ENCODE measurements around the gene CHD9.

The CHD9 gene

DNA sequence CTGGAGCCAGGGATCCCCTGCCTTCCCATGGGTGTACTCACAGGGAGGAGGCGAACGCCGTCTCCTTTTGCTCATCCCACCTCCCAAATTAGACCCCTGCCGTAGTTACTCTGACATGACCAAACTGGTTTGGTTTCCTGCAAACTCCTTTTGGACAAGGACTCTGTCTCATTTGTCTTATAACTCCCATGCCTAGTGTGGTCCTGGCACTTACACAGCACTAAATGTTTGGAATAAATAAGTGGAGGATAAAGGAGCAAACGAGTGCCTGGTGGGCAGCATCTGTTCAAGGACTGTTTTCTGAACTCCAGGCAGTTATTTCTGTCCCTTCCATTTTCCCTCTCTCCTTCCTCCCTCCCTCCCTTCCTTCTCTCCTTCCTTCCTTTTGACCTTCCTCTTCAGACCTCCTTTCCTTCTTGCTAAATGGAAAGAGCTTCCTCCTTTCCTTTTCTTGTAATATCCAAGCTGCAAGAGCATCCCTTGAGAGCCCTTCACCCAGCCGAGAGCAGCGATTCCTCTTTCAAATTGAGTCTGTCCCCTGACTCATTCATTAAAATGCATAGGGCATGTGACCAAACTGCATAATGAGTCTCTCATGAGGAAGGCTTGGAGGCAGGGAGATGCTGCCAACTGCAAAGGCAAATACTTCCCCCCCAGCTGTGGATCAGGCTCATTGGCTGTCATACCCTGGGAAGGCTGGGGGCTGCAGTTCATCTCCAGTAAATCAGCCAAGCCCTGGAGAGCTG is 36.8 kb downstream of the CHD9 start:
- Histone ChIP-seq H3K27ac (ENCODE audit: low read depth, low read length) (peak overlapping the region; percentile 91), H3K9ac (ENCODE audit: low read length) (no peak overlapping the region), H3K4me1 (ENCODE audit: control insufficient read depth, insufficient read depth, low read length) (peaks cover 33% of the 10 kb centered on the region), H3K4me3 (ENCODE audit: low read length) (peak overlapping the region; percentile 44), H3K36me3 (ENCODE audit: control insufficient read depth, insufficient read depth, low read length) (no peaks in the 10 kb centered on the region), H3K27me3 (ENCODE audit: control insufficient read depth, insufficient read depth, low read length) (no peaks in the 10 kb centered on the region)

DNA sequence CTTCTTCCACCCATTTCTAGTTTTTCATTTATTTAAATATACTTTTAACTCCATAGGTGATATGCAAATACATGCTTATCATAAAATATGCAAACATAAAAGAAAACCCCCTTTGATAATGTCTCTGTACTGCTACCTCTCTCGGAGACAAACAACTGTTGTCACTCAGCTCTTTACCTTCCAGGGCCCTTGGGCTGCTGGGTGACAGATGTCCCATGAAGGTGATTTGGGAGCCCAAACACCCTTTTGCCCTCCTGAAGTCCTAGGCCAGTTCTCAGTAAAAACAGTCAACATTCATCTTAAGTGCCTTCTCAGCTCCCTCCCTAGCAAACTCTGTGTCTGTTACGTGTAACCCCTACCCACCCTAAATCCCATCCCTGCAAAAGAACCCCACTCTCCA is 37.5 kb downstream of the CHD9 start:
- H3K27ac ChIP-seq (ENCODE audit: low read depth, low read length) = no peak overlapping the region
- no peak overlapping the region for H3K4me3 ChIP-seq (ENCODE audit: low read length)
- no peak overlapping the region for H3K9ac ChIP-seq (ENCODE audit: low read length)
- H3K4me1 ChIP-seq (ENCODE audit: control insufficient read depth, insufficient read depth, low read length) = peaks cover 29% of the 10 kb centered on the region
- H3K36me3 ChIP-seq (ENCODE audit: control insufficient read depth, insufficient read depth, low read length) = no peaks in the 10 kb centered on the region
- H3K27me3 ChIP-seq (ENCODE audit: control insufficient read depth, insufficient read depth, low read length) = no peaks in the 10 kb centered on the region

DNA sequence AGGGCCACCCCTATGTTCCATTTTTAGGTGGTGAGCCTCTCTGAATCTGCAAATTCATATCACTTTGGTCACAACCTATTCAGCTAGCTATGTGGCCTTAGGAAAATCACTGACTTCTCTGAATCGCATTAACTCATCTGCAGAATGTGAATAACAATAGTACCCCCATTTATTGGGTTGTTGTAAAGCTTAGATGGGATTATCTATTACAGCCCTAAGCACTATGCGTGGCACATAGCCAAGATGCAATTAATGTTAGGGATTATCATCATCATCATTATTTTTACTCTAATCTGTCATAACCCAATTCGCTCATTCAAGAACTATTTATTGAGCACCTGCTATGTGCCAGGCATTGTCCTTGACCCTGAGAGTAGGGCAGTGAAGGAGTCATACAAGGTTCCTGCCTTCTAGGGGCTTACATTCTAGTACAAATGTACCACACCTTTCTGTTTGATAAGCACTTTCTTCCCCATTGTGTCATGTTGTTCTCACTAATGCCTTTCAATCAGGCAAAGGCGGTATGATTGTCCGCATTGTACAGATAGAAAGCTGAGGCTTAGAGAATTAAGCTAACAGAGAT is 38.5 kb downstream of the CHD9 start:
- H3K4me3 ChIP-seq (ENCODE audit: low read length) = no peak overlapping the region
- H3K9ac ChIP-seq (ENCODE audit: low read length) = no peak overlapping the region
- H3K4me1 ChIP-seq (ENCODE audit: control insufficient read depth, insufficient read depth, low read length) = peaks cover 29% of the 10 kb centered on the region
- H3K27me3 ChIP-seq (ENCODE audit: control insufficient read depth, insufficient read depth, low read length) = no peaks in the 10 kb centered on the region
- H3K36me3 ChIP-seq (ENCODE audit: control insufficient read depth, insufficient read depth, low read length) = no peaks in the 10 kb centered on the region
- H3K27ac ChIP-seq (ENCODE audit: low read depth, low read length) = peak overlapping the region; percentile 53

DNA sequence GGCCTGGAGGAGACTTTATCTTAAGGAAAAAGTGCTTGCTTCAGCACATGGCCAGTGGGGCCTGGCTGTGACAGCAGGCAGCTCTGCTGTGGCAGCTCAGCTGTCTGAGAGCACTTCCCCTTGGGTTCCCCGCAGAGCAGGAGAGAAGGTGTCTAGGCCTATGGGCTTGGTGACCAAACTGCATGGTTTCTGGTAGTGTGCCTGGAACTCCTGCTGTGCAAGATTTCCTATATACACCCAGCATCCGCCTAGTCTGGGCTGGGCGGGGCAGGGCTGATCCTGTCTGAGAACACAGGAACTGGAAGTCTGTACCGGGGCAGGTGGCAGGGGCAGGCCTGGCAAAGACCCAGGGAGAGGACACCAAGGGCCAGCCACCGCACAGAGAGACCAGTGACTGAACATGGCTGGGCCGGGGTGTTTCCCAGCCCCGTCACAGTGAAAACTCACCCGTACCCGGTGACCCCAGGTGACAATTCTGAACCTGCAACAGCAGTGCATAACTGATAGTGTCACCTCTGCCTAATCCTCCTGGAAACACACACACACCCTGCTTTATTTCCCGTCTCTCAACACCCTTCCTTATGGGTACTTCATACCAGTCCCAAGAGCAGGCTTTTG is 39.3 kb downstream of the CHD9 start:
- H3K9ac ChIP-seq (ENCODE audit: low read length) = no peak overlapping the region

DNA sequence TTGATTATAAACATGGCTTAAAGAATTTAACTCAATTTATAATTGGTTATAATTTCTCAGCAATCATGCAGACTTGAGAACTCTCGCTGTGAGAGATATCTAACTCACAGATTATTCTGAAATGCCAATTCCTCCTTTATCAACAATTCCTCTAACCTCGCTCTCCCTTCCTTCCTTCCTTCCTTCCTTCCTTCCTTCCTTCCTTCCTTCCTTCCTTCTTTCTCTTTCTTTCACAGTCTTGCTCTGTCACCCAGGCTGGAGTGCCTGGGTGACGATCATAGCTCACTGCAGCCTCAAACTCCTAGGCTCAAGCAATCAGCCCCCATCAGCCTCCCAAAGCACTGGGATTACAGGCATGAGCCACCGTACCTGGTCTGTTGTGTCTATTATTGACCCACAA is 42.4 kb downstream of the CHD9 start:
- Histone ChIP-seq H3K4me3 (ENCODE audit: low read length) (no peak overlapping the region), H3K27me3 (ENCODE audit: control insufficient read depth, insufficient read depth, low read length) (no peaks in the 10 kb centered on the region), H3K9ac (ENCODE audit: low read length) (no peak overlapping the region), H3K36me3 (ENCODE audit: control insufficient read depth, insufficient read depth, low read length) (no peaks in the 10 kb centered on the region), H3K27ac (ENCODE audit: low read depth, low read length) (no peak overlapping the region), H3K4me1 (ENCODE audit: control insufficient read depth, insufficient read depth, low read length) (peaks cover 24% of the 10 kb centered on the region)

More for the DNA sequence above, 39.3 kb downstream of the CHD9 start:
- H3K27ac ChIP-seq (ENCODE audit: low read depth, low read length) = peak overlapping the region; percentile 53
- no peaks in the 10 kb centered on the region for H3K36me3 ChIP-seq (ENCODE audit: control insufficient read depth, insufficient read depth, low read length)
- H3K4me3 ChIP-seq (ENCODE audit: low read length) = peak overlapping the region; percentile 6
- peaks cover 36% of the 10 kb centered on the region for H3K4me1 ChIP-seq (ENCODE audit: control insufficient read depth, insufficient read depth, low read length)
- no peaks in the 10 kb centered on the region for H3K27me3 ChIP-seq (ENCODE audit: control insufficient read depth, insufficient read depth, low read length)

DNA sequence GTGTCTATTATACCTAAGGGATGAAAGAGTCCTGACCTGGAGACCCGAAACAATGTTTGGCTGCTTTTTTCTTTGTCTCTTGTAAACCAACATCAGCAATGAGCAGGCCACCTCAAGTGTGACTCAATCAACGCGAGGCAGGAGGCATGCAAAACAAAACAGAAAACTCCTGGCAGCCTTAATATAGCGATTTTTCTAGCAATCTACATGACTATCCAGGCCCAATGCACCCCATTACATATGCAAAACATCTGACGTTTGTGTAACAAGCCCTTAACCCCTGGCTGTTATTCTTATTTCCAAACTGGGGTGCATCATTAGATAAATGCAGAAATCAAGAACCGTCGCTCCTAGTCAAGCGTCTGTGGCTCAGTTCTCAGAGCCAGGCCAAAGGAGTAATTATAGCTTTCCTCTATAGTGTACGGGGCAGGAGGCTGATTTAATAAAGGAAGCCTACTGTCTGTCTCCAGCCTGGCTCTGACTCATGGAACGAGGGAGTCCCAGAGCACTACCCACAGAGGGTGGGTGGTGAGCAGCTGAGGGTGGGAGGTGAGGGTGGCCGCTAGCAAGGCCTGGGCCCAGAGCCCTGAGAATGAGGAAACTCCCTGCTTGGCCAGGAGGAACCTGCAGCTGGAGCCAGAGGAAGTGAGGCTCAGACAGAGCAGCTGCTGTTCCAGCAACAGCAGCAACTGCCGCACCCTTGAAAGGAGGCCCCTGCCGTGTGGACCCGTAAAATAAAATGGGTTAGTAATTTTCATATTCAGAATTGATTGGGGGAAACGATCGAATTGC is 43.9 kb downstream of the CHD9 start:
- H3K9ac ChIP-seq (ENCODE audit: low read length) = peak overlapping the region; percentile 19
- H3K27me3 ChIP-seq (ENCODE audit: control insufficient read depth, insufficient read depth, low read length) = no peaks in the 10 kb centered on the region
- H3K36me3 ChIP-seq (ENCODE audit: control insufficient read depth, insufficient read depth, low read length) = no peaks in the 10 kb centered on the region
- H3K27ac ChIP-seq (ENCODE audit: low read depth, low read length) = peak overlapping the region; percentile 92
- peaks cover 20% of the 10 kb centered on the region for H3K4me1 ChIP-seq (ENCODE audit: control insufficient read depth, insufficient read depth, low read length)
- H3K4me3 ChIP-seq (ENCODE audit: low read length) = peak overlapping the region; percentile 65

DNA sequence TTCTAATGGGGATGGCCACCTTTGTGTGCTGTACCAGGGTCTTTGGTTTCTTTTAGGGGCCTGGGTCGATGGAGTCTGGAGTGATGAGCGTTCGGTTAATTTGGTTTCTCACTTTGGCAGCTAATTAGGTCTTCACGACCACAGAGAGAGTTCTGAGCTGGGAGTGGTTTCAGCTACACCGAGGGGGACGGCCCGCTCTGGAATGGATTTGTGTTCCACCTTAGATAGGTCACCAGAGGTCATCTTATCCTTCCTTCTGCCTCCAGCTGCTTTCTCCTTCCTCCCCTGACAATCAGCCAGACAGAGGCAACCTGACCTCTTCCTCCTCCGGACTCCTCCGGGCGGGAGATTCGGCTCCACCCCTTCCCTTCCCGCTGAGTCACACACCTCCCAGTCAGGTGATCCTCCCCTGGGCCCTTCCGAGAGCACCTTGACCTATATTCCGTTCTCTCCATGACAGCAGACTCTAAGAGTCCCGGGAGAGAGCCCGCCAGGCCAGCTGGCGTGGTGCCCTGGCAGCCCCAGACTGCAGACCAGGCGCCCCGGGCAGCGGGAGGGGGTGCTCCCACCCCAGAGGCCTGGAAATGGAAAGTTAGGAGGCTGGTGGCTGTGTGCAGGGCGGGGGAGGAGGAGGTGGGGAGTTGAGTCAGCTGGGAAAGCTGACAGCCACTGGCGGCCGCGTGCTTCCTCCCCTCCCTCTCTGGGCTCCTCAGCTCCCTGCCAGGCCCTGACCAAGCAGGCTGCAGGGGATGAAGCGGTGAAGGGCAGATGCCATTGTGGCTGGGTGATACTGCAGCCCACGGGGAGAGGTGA is 44.7 kb downstream of the CHD9 start:
- Histone ChIP-seq H3K27ac (ENCODE audit: low read depth, low read length) (peak overlapping the region; percentile 92), H3K27me3 (ENCODE audit: control insufficient read depth, insufficient read depth, low read length) (no peaks in the 10 kb centered on the region), H3K36me3 (ENCODE audit: control insufficient read depth, insufficient read depth, low read length) (no peaks in the 10 kb centered on the region), H3K9ac (ENCODE audit: low read length) (peak overlapping the region; percentile 19), H3K4me3 (ENCODE audit: low read length) (peak overlapping the region; percentile 65), H3K4me1 (ENCODE audit: control insufficient read depth, insufficient read depth, low read length) (peaks cover 20% of the 10 kb centered on the region)

DNA sequence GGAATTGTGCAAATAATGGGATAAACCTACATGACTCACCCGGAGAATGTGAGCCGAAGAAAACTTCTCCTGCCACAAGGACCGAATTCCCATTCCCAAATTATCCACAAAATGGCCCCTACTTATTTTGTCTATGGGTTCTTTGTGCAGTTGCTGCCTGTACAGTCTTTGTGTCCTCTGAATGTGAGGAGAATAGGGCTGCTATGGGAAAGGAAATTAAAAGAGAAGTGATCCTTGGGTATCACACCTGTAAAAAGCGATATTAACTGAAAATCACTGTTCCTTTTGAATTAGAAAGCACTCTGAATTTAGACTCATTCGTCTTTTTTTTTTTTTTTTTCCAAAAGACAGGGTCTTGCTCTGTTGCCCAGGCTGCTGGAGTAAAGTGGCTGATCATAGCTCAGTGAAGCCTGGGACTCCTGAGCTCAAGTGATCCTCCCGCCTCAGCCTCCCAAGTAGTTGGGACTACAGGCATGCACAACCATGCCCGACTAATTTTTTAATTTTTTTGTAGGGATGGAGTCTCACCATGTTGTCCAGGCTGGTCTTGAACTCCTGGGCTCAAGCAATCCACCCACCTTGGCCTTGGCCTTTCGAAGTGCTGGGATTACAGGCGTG is 45.4 kb downstream of the CHD9 start:
- no peak overlapping the region for H3K9ac ChIP-seq (ENCODE audit: low read length)
- no peaks in the 10 kb centered on the region for H3K27me3 ChIP-seq (ENCODE audit: control insufficient read depth, insufficient read depth, low read length)
- H3K4me3 ChIP-seq (ENCODE audit: low read length) = peak overlapping the region; percentile 65
- H3K36me3 ChIP-seq (ENCODE audit: control insufficient read depth, insufficient read depth, low read length) = no peaks in the 10 kb centered on the region
- peaks cover 20% of the 10 kb centered on the region for H3K4me1 ChIP-seq (ENCODE audit: control insufficient read depth, insufficient read depth, low read length)
- H3K27ac ChIP-seq (ENCODE audit: low read depth, low read length) = peak overlapping the region; percentile 92

DNA sequence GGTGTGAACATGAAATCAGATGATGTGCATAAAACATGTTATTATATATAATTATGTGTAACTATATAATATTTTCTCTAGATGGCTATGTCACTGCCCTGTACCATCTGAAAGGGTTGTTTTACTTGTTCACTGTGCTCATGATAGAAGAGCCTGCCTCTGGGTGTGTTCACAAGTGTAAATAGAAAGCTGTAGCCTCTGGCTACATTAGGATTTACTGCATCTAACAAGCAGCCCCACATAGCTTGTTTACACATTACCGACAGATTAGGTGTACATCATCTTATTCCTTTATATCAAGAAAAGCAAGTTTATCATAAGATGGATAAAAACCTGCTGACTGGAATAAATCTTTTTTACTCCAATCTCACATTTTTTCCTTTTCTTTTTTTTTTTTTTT is 46.1 kb downstream of the CHD9 start:
- Histone ChIP-seq H3K27me3 (ENCODE audit: control insufficient read depth, insufficient read depth, low read length) (no peaks in the 10 kb centered on the region), H3K9ac (ENCODE audit: low read length) (no peak overlapping the region), H3K4me3 (ENCODE audit: low read length) (no peak overlapping the region), H3K36me3 (ENCODE audit: control insufficient read depth, insufficient read depth, low read length) (no peaks in the 10 kb centered on the region), H3K27ac (ENCODE audit: low read depth, low read length) (peak overlapping the region; percentile 92), H3K4me1 (ENCODE audit: control insufficient read depth, insufficient read depth, low read length) (peaks cover 20% of the 10 kb centered on the region)

DNA sequence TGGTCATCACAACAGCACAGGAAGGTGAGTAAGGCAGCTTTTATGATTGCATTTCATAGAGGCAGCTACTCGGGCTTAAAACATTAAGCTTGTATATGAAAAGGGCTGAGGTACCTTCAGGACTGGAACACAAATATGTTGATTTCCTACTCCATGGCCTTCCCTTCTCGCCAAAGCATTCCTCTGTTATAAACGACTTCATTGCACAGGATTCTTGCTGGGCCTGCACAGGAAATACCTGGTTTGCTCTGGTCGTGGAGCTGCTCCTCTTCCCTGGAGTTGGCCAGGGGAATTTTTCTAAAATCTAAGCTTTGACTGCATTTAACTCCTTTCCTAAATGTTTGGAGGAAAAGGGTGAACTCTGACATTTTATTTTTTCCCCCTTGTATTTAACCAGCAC is 49.0 kb downstream of the CHD9 start:
- Histone ChIP-seq H3K27me3 (ENCODE audit: control insufficient read depth, insufficient read depth, low read length) (no peaks in the 10 kb centered on the region), H3K27ac (ENCODE audit: low read depth, low read length) (no peak overlapping the region), H3K4me3 (ENCODE audit: low read length) (no peak overlapping the region), H3K4me1 (ENCODE audit: control insufficient read depth, insufficient read depth, low read length) (peaks cover 15% of the 10 kb centered on the region), H3K36me3 (ENCODE audit: control insufficient read depth, insufficient read depth, low read length) (no peaks in the 10 kb centered on the region), H3K9ac (ENCODE audit: low read length) (no peak overlapping the region)

DNA sequence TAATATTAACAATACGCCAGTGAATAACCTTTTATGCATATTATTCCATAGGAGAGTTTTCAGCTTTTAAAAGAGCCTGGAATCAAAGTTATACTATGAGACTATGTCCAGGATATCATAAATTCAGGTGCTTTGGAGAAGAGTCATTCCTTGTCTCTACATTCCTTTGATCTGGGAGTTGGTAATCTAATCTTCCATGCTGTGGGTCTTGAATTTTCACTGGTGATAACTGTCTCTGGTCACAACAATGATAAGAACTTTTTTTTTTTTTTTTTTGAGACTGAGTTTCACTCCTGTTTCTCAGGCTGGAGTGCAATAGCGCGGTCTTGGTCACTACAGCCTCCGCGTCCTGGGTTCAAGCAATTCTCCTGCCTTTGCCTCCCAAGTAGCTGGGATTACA is 50.8 kb downstream of the CHD9 start:
- Histone ChIP-seq H3K9ac (ENCODE audit: low read length) (no peak overlapping the region), H3K4me3 (ENCODE audit: low read length) (no peak overlapping the region), H3K4me1 (ENCODE audit: control insufficient read depth, insufficient read depth, low read length) (peaks cover under 1% of the 10 kb centered on the region), H3K27ac (ENCODE audit: low read depth, low read length) (no peak overlapping the region), H3K27me3 (ENCODE audit: control insufficient read depth, insufficient read depth, low read length) (no peaks in the 10 kb centered on the region), H3K36me3 (ENCODE audit: control insufficient read depth, insufficient read depth, low read length) (no peaks in the 10 kb centered on the region)

All from rectal smooth muscle tissue (tissue), 1 donor.